ENCODE data around the gene MYO18A. TPM values are rescaled to one million over a fixed set of nuclear protein-coding genes. Genes with fewer than 3 reads are reported as not detected.

Gene MYO18A
- total RNA-seq, 4 donors from 2014 or later: 71.6 to 125 (median 104) TPM

GRCh38 chr17:29048440-29049368 is 131.5 kb downstream of the MYO18A start:
- no peak for DNase-seq (ENCODE audit: low spot score in 2 of 2)
- Histone ChIP-seq H3K9me3 (no peaks in the 10 kb centered on the region), H3K27ac (no peak overlapping the region), H3K27me3 (no peaks in the 10 kb centered on the region), H3K36me3 (no peaks in the 10 kb centered on the region), H3K4me1 (peaks cover 0 to 4% (median under 1%) of the 10 kb centered on the region in 4 donors), H3K4me3 (no peak overlapping the region)
- WGBS, 2 donors: 46 to 62% methylated on average over 10 of the region's 10 CpGs
- TF ChIP-seq EP300 (IDR thresholded peaks at IDR 0.05) (no peak), CTCF (IDR thresholded peaks at IDR 0.05) (no peak), POLR2A (IDR thresholded peaks at IDR 0.05) (no peak)

- Histone ChIP-seq H3K36me3 (no peaks in the 10 kb centered on the region), H3K27me3 (no peaks in the 10 kb centered on the region), H3K4me3 (no peak overlapping the region), H3K27ac (no peak overlapping the region), H3K9me3 (no peaks in the 10 kb centered on the region), H3K4me1 (peaks cover 0 to 22% (median 11%) of the 10 kb centered on the region in 4 donors)
- DNase-seq (ENCODE audit: low spot score in 2 of 2): no peak
- 72 to 81% methylated on average over 5 of the region's 5 CpGs for WGBS, 2 donors
- TF ChIP-seq POLR2A (IDR thresholded peaks at IDR 0.05) (no peak), CTCF (IDR thresholded peaks at IDR 0.05) (no peak), EP300 (IDR thresholded peaks at IDR 0.05) (no peak)
These were observed 133.7 kb downstream of the MYO18A start for GRCh38 chr17:29046473-29046839.

GRCh38 chr17:29045734-29046472 is 134.3 kb downstream of the MYO18A start:
- peaks cover 0 to 22% (median 11%) of the 10 kb centered on the region in 4 donors for H3K4me1 ChIP-seq
- TF ChIP-seq CTCF (IDR thresholded peaks at IDR 0.05) (no peak), POLR2A (IDR thresholded peaks at IDR 0.05) (no peak)
- no peaks in the 10 kb centered on the region for H3K27me3 ChIP-seq
- no peak for DNase-seq (ENCODE audit: low spot score in 2 of 2)
- no peak overlapping the region for H3K4me3 ChIP-seq
- no peak overlapping the region for H3K27ac ChIP-seq
- 37 to 50% methylated on average over 7 of the region's 7 CpGs for WGBS, 2 donors
- H3K36me3 ChIP-seq: no peaks in the 10 kb centered on the region
- no peaks in the 10 kb centered on the region for H3K9me3 ChIP-seq

- Histone ChIP-seq H3K9me3 (no peaks in the 10 kb centered on the region), H3K27me3 (no peaks in the 10 kb centered on the region), H3K27ac (no peak overlapping the region), H3K4me1 (peaks cover 0 to 22% (median 11%) of the 10 kb centered on the region in 4 donors), H3K36me3 (no peaks in the 10 kb centered on the region), H3K4me3 (no peak overlapping the region)
- TF ChIP-seq EP300 (IDR thresholded peaks at IDR 0.05) (no peak), POLR2A (IDR thresholded peaks at IDR 0.05) (no peak), CTCF (IDR thresholded peaks at IDR 0.05) (no peak)
- WGBS, 2 donors: 93 to 95% methylated on average over 4 of the region's 4 CpGs
- no peak for DNase-seq (ENCODE audit: low spot score in 2 of 2)
These were observed 135.2 kb downstream of the MYO18A start for GRCh38 chr17:29045026-29045425.

Measured in tibial nerve (tissue), 4 donors.